ENCODE measurements around the gene PPP1R11.
"Not testable (repeated sequence)": the region's sequence is repeated elsewhere in the genome, so short reads cannot be mapped to it uniquely, and the experiment has no call there.

The PPP1R11 gene

DNA sequence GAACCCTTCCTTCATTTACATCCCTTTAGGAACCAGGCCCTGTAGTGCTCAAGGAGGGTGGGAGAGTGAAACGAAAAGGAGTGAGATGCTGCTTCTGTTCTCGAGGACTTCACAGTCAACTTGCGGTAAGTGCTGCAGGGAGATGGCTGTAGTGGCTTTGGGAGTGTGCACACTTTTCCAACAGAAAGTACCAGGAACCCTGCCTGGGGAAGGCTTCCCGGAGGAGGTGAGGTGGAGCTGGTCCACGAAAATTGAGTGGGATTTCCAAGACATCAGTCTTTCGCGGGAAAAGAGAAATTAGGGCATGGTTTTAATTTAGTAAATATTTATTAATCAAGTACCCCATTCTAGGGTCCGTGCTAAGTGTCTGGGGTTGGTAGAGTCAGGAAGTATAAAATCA is 33.2 kb downstream of the PPP1R11 start:
- DNase-seq, result no peak

DNA sequence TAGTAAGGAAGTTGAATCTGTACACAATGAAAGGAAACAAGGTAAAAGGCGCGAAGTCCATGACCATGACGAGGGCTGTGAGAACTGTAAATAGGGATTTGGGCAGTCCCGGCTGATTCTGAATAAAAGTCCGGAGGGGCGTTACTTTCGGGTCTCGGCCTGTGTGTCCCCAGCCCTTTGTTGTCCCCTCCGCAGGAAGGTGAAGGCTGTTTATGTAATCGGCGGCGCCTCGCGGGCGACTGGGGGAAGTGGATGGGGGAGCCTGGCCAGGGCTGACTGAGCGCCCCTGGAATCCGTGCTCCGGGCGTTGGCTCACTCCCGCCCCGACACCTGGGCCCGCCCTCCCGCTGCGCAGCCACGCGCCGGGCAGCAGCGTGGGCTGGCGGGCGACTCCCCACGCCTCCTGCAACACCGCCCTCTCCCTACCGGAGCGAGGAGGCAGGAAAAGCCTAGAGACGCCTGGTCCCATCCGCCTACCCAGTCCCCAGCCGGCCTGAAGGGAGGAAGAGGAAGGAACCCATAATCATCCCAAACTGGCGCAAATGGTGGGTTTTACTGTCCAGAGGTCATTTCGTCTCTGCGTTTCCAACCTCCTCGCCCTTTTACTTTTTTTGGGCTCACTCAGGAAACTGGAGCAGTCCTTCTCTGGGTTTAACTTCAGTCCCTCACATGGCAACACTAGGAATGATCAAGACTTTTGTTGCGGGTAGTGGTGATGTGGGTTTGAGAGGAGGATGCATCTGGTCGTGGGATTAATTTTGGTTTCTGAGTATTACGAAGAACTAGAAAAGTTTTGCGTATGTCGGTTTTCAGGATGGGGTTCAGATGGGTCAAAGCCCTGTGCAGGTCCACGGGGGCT is 33.8 kb downstream of the PPP1R11 start:
- DNase-seq, result no peak

DNA sequence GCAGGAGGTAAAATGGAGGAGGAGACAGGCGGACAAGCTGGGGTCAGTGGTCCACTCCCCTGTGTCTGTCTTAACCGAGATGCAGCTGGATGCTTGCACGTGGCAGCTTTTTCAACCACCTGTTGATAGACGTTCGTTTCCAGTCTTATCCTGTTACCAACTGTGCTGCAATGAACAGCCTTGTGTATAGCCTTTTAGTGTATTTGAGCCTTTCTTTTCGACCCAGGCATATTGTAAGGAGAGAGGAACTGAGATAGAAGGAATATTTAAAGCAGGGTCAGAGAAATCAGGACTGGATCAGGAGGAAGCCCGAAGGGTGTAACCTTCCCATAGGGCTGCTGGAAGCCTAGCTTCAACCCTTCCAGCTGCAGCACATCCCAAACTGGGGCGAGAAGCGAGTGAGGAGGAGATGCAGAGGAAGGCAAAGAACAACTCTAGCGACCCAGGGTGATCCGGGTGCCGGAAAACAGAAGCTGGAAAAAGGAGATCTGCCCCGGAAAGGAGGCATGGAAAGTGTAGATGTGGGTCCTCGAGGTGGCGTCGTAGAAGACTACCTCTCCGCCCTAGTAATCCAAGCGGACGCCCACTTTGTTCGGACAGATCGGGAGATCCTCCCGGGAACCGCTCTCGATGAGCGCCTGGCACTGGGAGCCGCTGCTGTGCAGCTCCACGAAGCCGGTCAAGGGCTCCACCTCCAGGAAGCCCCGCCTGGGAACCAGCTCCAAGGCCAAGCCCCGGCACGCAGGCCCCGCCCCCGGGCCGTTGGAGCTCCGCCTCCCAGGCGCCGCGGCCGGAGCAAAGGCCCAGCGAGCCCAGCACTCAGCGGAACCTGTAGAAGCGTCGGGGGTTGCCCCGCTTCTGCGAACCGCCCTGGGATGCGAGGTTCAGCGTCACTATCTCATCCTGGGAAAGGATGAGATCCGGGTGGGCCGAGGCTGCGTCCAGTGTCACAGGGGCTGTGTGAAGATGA is 34.7 kb downstream of the PPP1R11 start:
- peak; percentile 82 for DNase-seq

GRCh38 chr6:30102414-30102969 is 35.5 kb downstream of the PPP1R11 start:
- DNase-seq, result peak; percentile 31

- peak; percentile 86 for DNase-seq
Measured at GRCh38 chr6:30102970-30103871, 36.2 kb downstream of the PPP1R11 start.

- DNase-seq, result no peak
Measured at GRCh38 chr6:30103872-30104179, 36.8 kb downstream of the PPP1R11 start.

- no peak for DNase-seq
Measured at GRCh38 chr6:30104661-30105060, 37.7 kb downstream of the PPP1R11 start.

DNA sequence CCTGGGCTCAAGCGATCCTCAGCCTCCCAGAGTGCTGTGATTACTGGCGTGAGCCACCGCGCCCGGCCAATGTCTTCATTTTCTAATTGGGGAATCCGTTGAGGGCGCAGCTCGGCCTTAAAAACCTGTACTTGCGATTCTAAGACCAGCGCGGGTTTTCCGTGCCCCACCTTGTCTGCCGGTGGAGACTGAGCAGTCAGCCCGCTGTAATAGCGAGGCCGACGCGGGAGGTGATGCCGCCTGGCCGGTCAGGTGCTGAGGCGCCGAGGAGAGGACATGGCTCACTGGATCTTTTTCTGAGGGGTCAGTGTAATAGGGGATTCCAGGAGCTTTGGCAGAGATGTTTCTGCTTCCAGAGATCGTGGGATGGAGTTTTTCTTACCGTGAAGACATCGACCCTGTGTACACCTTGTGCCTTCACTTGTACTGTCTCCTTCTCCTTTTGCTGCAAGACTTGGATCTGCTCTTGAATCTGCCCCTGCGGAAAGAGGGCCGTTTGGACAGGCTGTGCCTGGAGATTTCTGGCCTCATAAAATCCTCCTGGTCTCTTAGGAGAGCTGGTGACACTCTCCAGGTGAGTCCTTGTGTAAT is 44.4 kb downstream of the PPP1R11 start:
- DNase-seq, result no peak

DNA sequence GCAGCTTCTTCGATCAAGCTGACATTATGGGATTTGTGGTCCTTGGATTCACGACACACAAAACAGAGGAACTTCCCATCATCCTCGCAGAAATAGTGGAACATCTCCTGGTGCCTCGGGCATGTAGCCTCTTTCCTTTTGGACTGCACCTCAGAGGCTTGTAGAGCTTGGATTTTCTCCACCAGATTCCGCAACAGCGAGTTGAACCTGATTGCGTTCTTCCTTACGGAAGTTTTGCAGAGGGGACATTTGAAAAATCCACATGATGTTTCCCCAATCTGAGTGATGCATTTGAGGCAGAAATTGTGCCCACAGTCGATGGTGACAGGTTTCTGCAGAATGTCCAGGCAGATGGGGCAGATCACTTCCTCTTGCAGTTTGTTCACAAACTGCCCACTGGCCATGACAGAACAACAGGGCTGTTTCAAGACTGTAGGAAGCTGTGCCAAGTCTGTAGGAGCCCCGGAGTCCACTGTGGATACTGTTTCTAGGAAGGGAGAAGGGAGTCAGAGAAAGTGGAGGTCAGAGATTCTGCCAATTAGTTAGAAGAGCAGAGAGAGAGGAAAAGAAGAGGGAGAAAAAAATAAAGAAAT is 45.5 kb downstream of the PPP1R11 start:
- no peak for DNase-seq

DNA sequence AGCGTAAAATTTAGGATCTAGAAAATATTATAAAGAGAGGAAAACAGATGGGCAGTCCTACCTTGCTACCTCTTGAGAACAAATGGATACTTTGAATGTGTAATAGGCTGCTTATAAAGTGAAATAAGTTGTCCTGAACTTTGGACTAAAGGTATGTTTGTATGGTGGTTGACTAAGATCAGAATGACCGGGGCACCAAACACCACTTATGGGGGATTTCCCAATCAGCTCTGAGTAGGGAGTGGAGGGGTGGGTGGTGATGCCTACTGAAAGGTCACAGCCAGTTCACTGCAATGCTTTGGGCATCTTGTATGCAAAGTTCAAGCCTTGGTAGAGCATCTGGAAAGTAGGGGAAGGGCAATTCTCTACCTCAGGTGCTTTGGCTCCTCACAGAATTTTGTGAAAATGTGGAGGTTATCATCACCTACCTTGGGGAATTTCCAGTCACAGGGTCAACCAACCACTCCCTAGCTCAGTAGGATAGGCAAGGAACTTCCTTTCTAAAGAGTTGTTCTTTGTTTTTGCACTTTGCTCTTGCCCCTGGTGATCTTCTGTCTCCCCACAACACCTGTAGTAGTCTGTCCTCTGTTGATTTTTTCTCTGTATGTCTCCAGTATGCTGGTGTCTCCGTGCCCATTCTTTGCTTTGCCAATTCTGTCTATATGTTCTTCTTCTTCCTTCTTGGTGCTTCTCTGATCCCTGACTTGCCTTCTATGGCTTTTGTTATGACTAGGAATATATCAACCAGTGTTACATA is 46.2 kb downstream of the PPP1R11 start, which contains the start of gene TRIM31:
TRIM31 (minus strand) TSS at position 88 of the 757 bp plus-strand sequence. CDS start 285 bp downstream, outside the sequence.
- DNase-seq, result no peak

- DNase-seq, result no peak
Measured at GRCh38 chr6:30113841-30114240, 46.8 kb downstream of the PPP1R11 start.

DNA sequence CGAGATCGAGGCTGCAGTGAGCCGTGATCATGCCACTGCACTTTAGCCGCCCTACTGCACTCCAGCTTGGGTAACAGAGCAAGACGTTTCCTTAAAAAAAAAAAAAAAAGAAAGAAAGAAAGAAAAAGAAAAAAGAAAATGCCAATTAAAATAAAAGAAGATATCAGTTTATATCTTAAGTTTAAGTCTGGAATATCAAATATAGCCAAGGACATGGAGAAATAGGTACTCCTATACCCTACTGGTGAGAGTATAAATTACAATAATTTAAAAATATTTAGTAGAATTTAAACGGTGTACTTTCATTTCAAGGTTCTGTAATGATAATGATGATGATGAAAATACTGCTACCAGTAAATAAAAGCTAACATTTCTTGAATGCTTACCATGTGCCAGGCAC is 49.7 kb downstream of the PPP1R11 start:
- no peak for DNase-seq

DNA sequence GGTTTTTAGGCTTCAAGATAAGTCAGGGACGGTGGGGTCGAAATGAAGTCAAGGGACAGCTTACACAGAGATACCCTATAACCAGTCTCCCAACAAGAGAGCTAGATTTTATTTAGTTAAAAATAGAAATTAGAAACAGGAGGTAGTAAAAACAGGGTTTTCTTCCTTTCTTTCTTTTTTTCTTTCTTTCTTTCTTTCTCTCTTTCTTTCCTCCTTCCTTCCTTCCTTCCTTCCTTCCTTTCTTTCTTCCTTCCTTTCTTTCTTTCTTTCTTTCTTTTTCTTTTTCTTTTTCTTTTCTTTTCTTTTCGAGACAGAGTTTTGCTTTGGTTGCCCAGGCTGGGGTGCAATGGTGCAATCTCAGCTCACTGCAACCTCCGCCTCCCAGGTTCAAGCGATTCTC is 51.7 kb downstream of the PPP1R11 start:
- DNase-seq, result not testable (repeated sequence)

Measured in fibroblast of upper back skin (primary cell).